GM12875 (cell line): Measurements from ENCODE around the gene HS3ST4.

Experiments
- H3K4me3 ChIP-seq: one replicate; pipeline ENCODE4 v1.5.1; 2011; ENCODE audit warnings: low read depth, low read length, control low read depth
- TF ChIP-seq, protein P1 (sequence below): IDR thresholded peaks from 2 replicates; pipeline ENCODE4 v1.5.1; 2011; ENCODE audit warnings: low read depth, mild to moderate bottlenecking, control low read depth, inconsistent platforms, low read length, moderate library complexity, borderline replicate concordance; ENCODE audit not compliant: insufficient read depth

HS3ST4 gene

DNA sequence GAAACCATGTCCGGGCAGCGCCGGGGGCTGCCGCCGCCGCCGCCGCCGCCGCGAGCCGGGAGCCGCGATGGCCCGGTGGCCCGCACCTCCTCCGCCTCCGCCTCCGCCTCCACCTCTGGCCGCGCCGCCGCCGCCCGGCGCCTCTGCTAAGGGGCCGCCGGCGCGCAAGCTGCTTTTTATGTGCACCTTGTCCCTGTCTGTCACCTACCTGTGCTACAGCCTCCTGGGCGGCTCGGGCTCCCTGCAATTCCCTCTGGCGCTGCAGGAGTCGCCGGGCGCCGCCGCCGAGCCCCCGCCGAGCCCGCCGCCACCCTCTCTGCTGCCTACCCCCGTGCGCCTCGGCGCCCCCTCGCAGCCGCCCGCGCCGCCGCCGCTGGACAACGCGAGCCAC lies 587 bp downstream of the HS3ST4 start:
- H3K4me3 ChIP-seq = no peak overlapping the region
- TF ChIP-seq, protein P1, sequence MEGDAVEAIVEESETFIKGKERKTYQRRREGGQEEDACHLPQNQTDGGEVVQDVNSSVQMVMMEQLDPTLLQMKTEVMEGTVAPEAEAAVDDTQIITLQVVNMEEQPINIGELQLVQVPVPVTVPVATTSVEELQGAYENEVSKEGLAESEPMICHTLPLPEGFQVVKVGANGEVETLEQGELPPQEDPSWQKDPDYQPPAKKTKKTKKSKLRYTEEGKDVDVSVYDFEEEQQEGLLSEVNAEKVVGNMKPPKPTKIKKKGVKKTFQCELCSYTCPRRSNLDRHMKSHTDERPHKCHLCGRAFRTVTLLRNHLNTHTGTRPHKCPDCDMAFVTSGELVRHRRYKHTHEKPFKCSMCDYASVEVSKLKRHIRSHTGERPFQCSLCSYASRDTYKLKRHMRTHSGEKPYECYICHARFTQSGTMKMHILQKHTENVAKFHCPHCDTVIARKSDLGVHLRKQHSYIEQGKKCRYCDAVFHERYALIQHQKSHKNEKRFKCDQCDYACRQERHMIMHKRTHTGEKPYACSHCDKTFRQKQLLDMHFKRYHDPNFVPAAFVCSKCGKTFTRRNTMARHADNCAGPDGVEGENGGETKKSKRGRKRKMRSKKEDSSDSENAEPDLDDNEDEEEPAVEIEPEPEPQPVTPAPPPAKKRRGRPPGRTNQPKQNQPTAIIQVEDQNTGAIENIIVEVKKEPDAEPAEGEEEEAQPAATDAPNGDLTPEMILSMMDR = no peak

DNA sequence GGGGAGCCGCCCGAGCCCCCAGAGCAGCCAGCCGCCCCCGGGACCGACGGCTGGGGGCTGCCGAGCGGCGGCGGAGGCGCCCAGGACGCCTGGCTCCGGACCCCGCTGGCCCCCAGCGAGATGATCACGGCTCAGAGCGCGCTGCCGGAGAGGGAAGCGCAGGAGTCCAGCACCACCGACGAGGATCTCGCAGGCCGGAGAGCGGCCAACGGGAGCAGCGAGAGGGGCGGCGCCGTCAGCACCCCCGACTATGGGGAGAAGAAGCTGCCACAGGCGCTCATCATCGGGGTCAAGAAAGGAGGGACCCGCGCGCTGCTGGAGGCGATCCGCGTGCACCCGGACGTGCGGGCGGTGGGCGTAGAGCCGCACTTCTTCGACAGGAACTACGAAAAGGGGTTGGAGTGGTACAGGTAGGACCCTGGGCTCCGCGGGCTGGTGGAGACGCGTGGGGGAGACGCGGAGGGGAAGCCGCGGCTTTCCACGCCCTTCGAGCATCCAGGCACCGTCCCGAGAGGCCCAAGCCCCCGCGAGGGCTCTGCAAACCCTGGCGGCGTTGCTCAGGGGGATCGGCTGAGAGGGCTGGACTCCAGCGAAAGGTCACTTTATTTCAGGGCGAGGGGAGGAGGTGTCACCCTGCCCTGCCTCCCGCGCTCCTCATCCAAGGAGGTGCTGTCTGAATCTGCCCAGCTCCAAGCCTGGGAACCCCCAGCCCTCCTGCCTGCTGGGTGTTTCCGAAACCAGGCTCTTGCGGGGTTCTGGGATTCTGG lies 1.2 kb downstream of the HS3ST4 start:
- no peak overlapping the region for H3K4me3 ChIP-seq
- TF ChIP-seq, protein P1 = no peak

DNA sequence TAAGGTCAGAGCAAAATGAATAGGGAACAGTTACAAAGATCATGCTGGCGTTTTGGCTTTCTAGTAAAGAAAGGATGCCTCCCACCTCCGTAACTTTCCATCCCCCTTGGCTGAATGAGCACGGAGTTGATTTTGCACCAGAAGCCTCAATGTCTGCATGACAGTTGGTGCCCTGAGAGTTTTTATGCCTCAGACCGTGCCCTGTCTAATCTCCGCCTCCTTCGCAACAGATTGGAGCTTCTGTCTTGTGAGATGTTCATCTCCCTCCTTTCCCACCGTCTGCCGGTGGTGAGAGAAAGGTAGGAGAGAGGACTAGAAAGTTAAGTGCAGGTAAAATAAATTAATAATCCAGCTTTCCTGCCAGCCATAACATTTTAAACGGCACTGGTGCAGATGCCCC lies 1.9 kb downstream of the HS3ST4 start:
- H3K4me3 ChIP-seq = no peak overlapping the region
- TF ChIP-seq, protein P1 = no peak

DNA sequence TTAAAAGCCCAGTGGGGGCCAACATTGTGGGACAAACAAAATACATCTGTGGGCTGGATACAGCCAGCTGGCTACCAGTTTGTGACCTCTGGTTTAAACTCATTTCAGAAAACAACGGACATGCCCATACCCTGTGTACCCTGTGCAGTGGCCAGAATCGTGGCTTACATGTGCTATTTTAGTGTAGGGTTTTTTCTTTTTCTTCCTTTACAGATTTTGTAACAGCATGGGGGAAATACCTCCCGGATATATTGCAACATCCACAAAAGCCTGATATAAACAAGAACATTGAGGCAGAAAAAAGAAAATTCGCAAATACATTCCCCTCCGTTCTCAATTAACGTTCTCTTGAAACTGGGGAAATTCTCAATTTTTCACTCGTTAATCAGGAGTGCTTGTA lies 7.3 kb downstream of the HS3ST4 start:
- TF ChIP-seq, protein P1 = no peak
- no peak overlapping the region for H3K4me3 ChIP-seq

DNA sequence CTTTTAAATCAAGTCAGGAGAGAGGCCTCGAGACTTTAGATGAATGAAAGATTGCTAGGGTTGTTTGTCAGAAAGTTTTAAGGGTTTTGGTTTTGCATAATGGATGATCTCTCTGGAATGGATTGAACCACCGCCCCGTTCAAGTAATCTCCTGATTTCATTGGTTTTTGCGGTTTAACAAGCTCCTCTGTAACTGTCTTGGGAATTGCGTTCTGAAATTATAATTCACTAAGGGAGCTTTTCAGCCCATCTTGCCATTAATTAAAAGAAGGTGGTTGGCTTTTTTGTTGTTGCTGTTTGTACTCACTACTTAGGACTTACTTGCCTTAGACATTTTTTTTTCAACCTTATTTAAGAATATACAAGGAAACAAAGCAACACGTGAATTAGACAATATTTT lies 8.8 kb downstream of the HS3ST4 start:
- H3K4me3 ChIP-seq = no peak overlapping the region
- TF ChIP-seq, protein P1 = no peak

DNA sequence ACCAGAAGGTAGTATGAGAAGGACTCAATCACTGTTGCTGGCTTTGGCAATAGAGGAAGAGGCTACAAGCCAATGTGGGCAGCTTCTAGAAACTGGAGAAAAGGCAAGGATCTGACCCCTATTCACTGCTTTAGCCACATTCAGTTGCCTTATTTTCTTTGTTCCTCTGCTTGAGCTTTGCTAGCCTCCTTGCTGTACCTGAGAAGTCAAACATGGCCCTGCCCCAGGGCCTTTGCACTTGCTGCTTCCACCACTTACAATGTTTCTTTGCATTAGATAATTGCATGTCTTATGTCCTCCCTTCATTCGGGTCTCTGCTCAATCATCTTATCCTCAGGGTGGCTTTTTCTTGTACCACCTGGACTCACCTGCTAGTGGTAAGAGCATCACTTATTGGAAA lies 15.8 kb downstream of the HS3ST4 start:
- H3K4me3 ChIP-seq = no peak overlapping the region
- TF ChIP-seq, protein P1 = no peak

DNA sequence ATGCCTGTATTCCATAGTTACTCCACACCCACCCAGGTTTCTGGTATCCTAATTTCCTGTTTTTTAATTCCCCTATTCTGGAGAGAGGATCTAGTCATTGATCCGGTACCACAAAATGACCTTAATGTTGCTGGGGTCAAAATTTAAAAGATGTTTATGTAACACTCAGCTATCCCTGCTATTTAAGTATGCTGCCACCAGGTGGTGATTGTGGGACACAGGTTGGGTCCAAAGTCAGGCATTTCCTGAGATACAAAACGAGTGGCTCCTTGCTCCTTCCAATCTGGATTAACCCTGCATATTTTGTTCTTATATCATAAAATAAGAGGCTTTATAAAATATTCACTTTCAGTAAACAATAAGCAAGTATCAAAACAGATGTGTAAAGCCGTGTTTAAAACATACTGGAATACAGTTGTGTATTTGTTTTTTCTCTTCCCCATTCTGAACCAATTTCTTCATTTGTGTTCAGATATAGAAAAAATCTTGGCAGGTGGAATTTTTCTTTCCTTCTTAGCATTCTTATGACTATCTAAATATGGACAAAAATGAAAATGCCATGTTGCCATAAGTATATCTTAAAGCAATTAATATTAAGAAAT lies 16.3 kb downstream of the HS3ST4 start:
- no peak overlapping the region for H3K4me3 ChIP-seq
- TF ChIP-seq, protein P1 = peak; percentile 54; the same call in 1 of the 2 replicates
